IPS DF 6.9 (cell line): ENCODE data around the gene SRSF3.

ENCODE experiments used
- DNase-seq: peaks from one replicate; pipeline ENCODE4 v3.0.0-alpha.2; 2013; ENCODE audit warnings: low read depth, low spot score
- H3K27ac ChIP-seq: one replicate; pipeline ENCODE4 v1.5.1; 2013; ENCODE audit warnings: low read length, control low read depth
- H3K27me3 ChIP-seq: 2 replicates; pipeline ENCODE4 v1.6.1; 2013; ENCODE audit warnings: mild to moderate bottlenecking, low read length; ENCODE audit not compliant: control insufficient read depth, insufficient read depth
- H3K36me3 ChIP-seq: 2 replicates; pipeline ENCODE4 v1.6.1; 2013; ENCODE audit warnings: low read length; ENCODE audit not compliant: control insufficient read depth, insufficient read depth
- H3K4me1 ChIP-seq: 2 replicates; pipeline ENCODE4 v1.6.1; 2013; ENCODE audit warnings: low read length; ENCODE audit not compliant: control insufficient read depth, insufficient read depth
- H3K4me3 ChIP-seq: 2 replicates; pipeline ENCODE4 v1.5.1; 2013; ENCODE audit warnings: mild to moderate bottlenecking, low read length
- H3K9me3 ChIP-seq: 2 replicates; pipeline ENCODE4 v1.6.1; 2013; ENCODE audit warnings: low read length, inconsistent platforms; ENCODE audit not compliant: control insufficient read depth, insufficient read depth
- WGBS: extraction: QIAGEN DNeasy Blood & Tissue Kit; methylation state at CpG from one replicate; pipeline ENCODE4 v1.1.7; 2013; ENCODE audit warnings: mixed read lengths, missing lambda C conversion rate; ENCODE audit not compliant: insufficient read length, insufficient coverage; 5-methylcytosine and 5-hydroxymethylcytosine counted together

The SRSF3 gene

DNA sequence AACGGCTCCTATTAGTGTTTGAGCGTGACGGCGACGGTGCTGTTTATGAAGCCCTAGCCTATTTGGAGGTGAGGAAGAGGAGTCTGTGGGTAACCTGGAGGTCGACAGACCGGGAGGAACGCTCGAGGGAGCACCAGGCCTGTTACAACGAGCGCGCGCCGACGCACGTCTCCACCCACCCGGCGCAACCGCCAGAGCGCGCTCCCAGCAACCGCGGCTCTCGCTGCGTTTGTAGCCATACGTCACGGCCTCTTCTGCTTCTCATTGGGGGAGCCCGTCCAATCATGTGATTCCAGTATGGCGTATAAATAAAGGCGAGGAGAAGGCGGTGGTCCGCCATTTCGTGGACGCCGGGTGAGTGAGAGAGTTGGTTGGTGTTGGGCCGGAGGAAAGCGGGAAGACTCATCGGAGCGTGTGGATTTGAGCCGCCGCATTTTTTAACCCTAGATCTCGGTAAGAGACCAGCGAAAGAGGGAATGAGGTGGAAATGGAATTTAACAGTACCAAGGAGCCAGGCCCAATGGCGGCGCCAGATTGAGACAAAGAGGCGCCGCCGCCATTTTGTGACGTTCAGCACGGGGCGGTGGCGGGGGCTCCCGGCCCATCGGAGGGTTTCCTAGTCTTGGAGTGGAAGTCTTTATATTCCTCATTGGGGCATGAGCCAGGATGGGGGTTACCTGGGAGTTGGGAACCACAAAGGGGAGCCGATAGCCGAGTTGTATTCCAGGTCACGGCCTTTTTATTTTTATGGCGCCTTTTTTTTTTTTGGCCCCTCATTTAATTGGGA is at the start of gene SRSF3:
TSS of gene SRSF3 (plus strand) at position 334 of the 787 bp plus-strand sequence. CDS start 2,401 bp downstream, outside the sequence.
- Histone ChIP-seq H3K36me3 (peaks cover 21% of the 10 kb centered on the region), H3K4me1 (no peaks in the 10 kb centered on the region; the same call in 1 of the 2 replicates), H3K27ac (no peak within 1 kb of the TSS), H3K4me3 (peak within 1 kb of the TSS; percentile 87), H3K9me3 (no peaks in the 10 kb centered on the region), H3K27me3 (no peaks in the 10 kb centered on the region)
- peak; percentile 90 for DNase-seq
- WGBS, result no CpG with 5 or more reads among the region's 58 CpGs

DNA sequence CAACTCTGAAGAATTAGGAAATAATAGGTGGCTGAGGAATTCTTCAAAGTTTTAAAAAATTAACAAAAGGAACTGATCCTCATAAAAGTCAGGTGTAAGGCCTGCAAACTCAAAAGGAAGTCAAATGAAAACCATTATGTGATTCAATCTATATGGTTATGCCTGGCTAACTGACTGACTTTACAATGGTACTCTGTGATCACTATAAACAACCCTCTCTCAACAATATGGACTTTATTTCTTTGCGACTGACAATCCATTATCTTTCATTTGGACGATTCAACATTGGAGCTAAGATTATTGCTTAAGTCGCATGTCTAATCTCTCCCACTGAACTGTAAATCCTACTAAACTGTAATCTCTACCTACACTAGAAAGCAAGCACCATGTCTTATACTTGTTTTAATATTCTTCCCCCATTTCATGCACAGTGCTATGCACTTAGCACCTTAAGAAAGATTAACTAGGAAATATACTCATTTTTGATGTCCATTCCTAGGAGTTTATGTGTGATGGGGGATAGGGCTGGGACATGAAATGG is 48.3 kb upstream of the SRSF3 start:
- no peaks in the 10 kb centered on the region for H3K36me3 ChIP-seq
- no peaks in the 10 kb centered on the region for H3K9me3 ChIP-seq
- no peaks in the 10 kb centered on the region for H3K27me3 ChIP-seq
- DNase-seq, result no peak
- WGBS, result no CpG with 5 or more reads among the region's 3 CpGs
- no peak overlapping the region for H3K27ac ChIP-seq
- H3K4me3 ChIP-seq, result peak overlapping the region; percentile 90; the same call in 1 of the 2 replicates
- H3K4me1 ChIP-seq, result no peaks in the 10 kb centered on the region; the same call in 1 of the 2 replicates

DNA sequence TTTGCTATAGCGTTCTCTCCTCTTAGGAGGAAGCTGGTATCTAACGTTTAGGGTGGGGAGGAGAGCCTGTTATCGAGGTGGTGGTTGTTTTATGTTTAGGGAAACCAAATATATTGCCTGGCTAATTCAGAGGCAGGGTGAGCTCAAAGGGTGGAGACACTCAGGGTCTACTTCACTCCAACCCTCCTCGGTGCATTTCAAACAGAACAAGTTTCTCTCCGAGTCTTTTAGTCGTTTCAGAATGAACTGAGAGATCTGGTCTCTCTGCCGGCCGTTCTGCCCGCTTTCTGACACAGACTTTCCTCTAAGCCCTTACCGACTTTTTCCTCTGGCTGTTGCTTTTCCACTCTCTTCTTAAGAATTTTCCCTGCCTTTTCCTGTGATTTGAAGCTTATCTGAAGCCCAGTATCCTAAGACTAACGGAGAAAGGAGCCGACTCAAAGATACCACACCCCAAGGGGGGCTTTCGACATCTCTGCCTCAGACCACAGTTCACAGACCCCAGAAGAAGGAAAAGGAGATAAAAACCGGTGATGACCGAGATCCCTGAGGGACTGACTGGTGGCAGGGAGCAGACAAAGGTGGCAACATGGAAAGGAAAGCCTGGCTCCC is 47.7 kb upstream of the SRSF3 start:
- H3K4me1 ChIP-seq, result no peaks in the 10 kb centered on the region; the same call in 1 of the 2 replicates
- no peaks in the 10 kb centered on the region for H3K9me3 ChIP-seq
- H3K27ac ChIP-seq, result no peak overlapping the region
- no peaks in the 10 kb centered on the region for H3K27me3 ChIP-seq
- H3K36me3 ChIP-seq, result no peaks in the 10 kb centered on the region
- DNase-seq, result no peak
- no CpG with 5 or more reads among the region's 15 CpGs for WGBS
- peak overlapping the region; percentile 90 for H3K4me3 ChIP-seq

DNA sequence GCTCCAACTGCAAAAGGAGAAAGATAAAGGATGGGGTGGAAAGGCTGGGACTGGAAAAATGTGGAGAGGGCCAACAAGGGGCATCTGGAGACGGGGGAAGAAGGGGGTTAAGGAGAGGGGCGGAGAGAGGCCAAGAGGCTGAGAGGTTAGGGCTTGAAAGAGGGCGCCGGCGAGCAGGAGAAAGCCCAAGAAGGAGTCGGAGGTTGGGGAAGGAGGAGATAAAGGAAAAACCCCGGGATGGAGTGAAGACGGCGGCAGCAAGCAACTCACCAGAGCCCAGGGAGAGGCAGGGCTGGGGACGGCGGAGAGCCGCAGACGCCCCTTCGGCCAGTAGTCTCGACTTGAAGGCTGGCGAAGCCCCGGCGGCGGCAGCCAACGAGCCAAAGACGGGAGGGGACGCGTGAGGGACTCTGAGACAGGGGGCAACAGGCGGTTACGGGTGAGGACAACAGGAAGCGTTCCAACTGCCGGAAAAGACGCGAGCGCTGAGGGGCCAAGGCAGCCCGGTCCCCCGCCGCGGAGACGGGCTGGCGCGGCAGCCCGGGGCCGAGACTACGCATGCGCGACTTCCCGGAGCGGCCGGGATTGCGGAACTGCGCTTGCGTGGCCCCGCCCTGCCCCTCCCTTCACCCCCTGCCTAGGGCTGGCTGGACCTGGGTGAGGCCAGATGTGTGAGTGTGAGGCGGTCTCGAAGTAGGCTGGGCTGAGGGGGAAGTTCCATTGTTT is 47.1 kb upstream of the SRSF3 start, which contains the start of gene STK38:
TSS of gene STK38 (minus strand) at position 560 of the 726 bp plus-strand sequence. CDS start 7,277 bp downstream, outside the sequence.
- Histone ChIP-seq H3K36me3 (no peaks in the 10 kb centered on the region), H3K4me1 (no peaks in the 10 kb centered on the region; the same call in 1 of the 2 replicates), H3K9me3 (no peaks in the 10 kb centered on the region), H3K27me3 (no peaks in the 10 kb centered on the region), H3K27ac (no peak within 1 kb of the TSS), H3K4me3 (peak within 1 kb of the TSS; percentile 90)
- no CpG with 5 or more reads among the region's 51 CpGs for WGBS
- peak; percentile 77 for DNase-seq

DNA sequence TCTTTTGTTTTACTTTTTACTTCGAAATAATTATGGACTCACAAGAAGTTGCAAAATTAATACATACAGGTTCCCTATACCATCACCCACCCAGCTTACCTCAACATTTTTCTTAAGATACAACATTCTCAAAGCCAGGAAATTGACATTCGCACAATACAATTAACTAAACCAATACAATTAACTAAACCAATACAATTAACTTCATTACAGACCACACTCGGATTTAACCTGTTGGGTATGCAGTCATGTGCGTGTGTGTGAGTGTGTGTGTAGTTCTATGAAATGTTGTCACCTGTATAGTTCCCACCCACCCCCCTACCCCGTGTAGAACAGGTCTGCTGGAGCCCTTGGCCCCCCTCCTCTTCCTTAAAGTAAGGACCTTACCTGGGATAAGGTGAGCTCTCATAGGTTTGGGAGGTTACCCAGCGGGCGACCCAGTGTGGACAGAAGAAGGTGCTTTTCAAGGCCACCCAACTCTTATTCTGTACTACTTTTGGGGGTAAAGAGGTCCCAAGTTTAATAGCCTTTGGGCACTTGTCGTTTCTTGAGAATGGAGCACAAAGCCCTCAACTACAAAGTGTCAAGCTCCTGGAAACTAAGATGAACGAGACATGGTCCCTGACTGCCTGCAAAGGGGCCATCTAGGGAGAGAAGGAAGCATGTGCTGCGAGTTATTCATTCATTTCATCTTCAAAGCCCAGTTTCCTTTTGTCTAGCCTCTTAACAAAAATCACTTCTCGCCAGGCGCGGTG is 46.3 kb upstream of the SRSF3 start:
- Histone ChIP-seq H3K27me3 (no peaks in the 10 kb centered on the region), H3K27ac (no peak overlapping the region), H3K9me3 (no peaks in the 10 kb centered on the region), H3K4me1 (no peaks in the 10 kb centered on the region; the same call in 1 of the 2 replicates), H3K36me3 (no peaks in the 10 kb centered on the region), H3K4me3 (no peak overlapping the region)
- WGBS, result 100% methylated on average over 2 of the region's 13 CpGs
- no peak for DNase-seq

DNA sequence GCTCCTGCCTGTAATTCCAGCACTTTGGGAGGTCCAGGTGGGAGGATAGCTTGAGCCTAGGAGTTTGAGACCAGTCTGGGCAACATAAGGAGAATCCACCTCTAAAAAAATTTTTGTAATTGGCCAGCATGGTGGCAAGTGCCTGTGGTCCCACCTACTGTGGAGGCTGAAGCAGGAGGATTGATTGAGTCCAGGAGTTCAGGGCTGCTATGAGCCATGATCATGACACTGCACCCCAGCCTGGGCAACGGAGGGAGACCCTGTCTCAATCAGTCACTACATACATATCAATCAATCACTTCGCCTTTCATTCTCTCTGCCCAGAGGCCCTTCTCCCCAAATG is 45.8 kb upstream of the SRSF3 start:
- Histone ChIP-seq H3K36me3 (no peaks in the 10 kb centered on the region), H3K4me3 (no peak overlapping the region), H3K27ac (no peak overlapping the region), H3K27me3 (no peaks in the 10 kb centered on the region), H3K4me1 (no peaks in the 10 kb centered on the region; the same call in 1 of the 2 replicates), H3K9me3 (no peaks in the 10 kb centered on the region)
- no CpG with 5 or more reads among the region's 2 CpGs for WGBS
- no peak for DNase-seq

DNA sequence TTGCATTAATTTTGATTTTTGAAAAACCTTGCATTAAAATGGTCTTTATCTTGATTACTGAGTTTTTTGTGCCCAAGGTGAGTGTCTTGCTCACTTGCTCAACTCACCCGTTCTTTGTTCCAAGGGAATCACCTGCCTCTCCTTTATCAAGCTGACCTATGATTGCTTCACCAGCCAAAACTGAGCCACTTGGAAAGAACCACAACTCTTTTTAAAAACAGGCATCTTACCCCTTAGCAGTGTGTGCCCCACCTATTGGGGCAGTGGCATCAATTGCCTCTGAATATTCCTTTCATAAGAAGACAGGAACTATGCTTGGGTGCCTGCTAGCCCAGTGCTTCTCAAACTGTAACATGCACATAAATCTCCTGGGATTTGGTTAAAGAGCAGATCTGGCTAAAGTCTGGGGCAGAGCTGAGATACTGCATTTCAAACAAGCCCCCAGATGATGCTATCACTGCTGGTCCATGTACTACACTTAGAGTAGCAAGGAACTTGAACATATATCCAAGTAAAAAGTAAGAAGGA is 43.6 kb upstream of the SRSF3 start:
- H3K4me3 ChIP-seq, result no peak overlapping the region
- no peak for DNase-seq
- no peaks in the 10 kb centered on the region for H3K27me3 ChIP-seq

DNA sequence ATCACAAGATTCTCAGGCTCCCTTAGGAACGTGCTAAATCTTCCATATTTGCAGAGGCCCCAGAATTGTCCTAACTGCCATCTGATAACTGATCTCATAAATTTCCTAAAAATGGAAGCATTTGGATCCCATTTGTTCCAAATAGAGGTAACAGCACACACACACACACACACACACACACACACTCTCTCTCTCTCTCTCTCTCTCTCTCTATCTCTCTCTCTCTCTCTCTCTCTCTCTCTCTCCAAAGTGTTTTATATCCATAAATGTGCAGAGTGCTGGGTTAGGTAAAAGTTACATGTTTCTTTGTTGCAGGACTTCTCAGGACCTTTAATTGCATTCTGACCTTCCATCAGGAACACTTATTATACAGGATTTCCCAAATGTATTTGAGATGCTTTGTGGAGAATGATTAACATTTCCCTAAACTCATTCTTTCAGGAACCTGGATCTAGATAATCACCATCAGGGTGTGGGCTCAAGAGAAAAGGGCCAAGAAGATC is 38.4 kb upstream of the SRSF3 start:
- no peak for DNase-seq
- H3K4me3 ChIP-seq, result no peak overlapping the region
- no peak overlapping the region for H3K27ac ChIP-seq
- no peaks in the 10 kb centered on the region for H3K27me3 ChIP-seq
- no peaks in the 10 kb centered on the region for H3K4me1 ChIP-seq
- WGBS, result no CpG with 5 or more reads among the region's 1 CpG
- H3K36me3 ChIP-seq, result no peaks in the 10 kb centered on the region
- H3K9me3 ChIP-seq, result no peaks in the 10 kb centered on the region

More for the DNA sequence above, 43.6 kb upstream of the SRSF3 start:
- Histone ChIP-seq H3K27ac (no peak overlapping the region), H3K9me3 (no peaks in the 10 kb centered on the region), H3K4me1 (no peaks in the 10 kb centered on the region; the same call in 1 of the 2 replicates), H3K36me3 (no peaks in the 10 kb centered on the region)
- WGBS, result no CpG with 5 or more reads among the region's 1 CpG

DNA sequence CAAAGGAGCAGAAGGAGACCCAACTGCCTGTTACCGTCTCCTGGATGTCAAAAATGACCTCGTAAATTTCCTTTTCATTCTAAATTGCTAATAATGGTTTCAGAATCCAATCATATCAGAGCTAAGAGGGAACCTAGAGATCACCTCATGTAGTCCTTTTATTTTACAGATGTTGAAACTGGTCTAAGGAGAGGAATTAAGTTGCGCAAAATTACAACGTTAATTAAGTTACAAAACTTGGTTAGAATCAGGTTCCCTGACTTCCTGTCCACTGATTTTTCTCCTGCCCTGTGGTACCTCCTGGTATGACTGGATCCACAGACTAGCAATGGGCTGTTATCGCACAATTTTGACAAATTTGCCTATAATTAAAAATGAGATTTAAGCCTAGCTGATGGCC is 37.9 kb upstream of the SRSF3 start:
- no peaks in the 10 kb centered on the region for H3K9me3 ChIP-seq
- WGBS, result no CpG with 5 or more reads among the region's 5 CpGs
- no peaks in the 10 kb centered on the region for H3K4me1 ChIP-seq
- no peaks in the 10 kb centered on the region for H3K36me3 ChIP-seq
- no peaks in the 10 kb centered on the region for H3K27me3 ChIP-seq
- no peak for DNase-seq
- H3K4me3 ChIP-seq, result no peak overlapping the region
- no peak overlapping the region for H3K27ac ChIP-seq
